WTC11 (cell line): ENCODE data around the gene SERTAD4. TPM values are rescaled to one million over a fixed set of nuclear protein-coding genes. Genes with fewer than 3 reads are reported as not detected.

Experiments
- ATAC-seq: fragments of 200-7000 bp; cut with Tn5 transposase; 2 replicates; pipeline ENCODE4 v1.10.0; 2021; ENCODE audit warnings: mild to moderate bottlenecking, moderate library complexity
- CTCF ChIA-PET: fragments of 300-600 bp; sonication (Branson Sonifier 250); formaldehyde crosslinking; loops from one replicate; lab custom pipeline; 2021; ENCODE audit warnings: antibody characterized with exemption; lab: Charles Lee
- POLR2A ChIA-PET: fragments of 350-600 bp; sonication (Branson Sonifier 250); formaldehyde crosslinking; loops from one replicate; lab custom pipeline; 2021; ENCODE audit warnings: antibody characterized with exemption; lab: Charles Lee
- DNase-seq: peaks from one replicate; pipeline ENCODE4 v3.0.0; 2021; ENCODE audit warnings: low spot score
- H3K27ac Mint-ChIP-seq: 2 replicates; pipeline ENCODE4 v1.8.0; 2021; ENCODE audit warnings: mixed read lengths
- H3K27me3 Mint-ChIP-seq: 2 replicates; pipeline ENCODE4 v1.8.0; 2021; ENCODE audit warnings: low read depth, mild to moderate bottlenecking, moderate library complexity, mixed read lengths
- H3K36me3 Mint-ChIP-seq: 2 replicates; pipeline ENCODE4 v1.8.0; 2021; ENCODE audit warnings: mixed read lengths
- H3K4me1 Mint-ChIP-seq: 2 replicates; pipeline ENCODE4 v1.8.0; 2022; ENCODE audit warnings: mixed read lengths
- H3K4me3 Mint-ChIP-seq: 2 replicates; pipeline ENCODE4 v1.8.0; 2021; ENCODE audit warnings: mild to moderate bottlenecking, moderate library complexity, mixed read lengths
- H3K9me3 Mint-ChIP-seq: 2 replicates; pipeline ENCODE4 v1.8.0; 2021; ENCODE audit warnings: mixed read lengths
- AR ChIP-seq: fragments of 250-450 bp; sonication (Bioruptor Pico); IDR thresholded peaks from 2 replicates; pipeline ENCODE4 v1.9.0; 2021; ENCODE audit warnings: mild to moderate bottlenecking
- ATF1 ChIP-seq: sonication (generic); formaldehyde crosslinking; IDR thresholded peaks from 2 replicates; pipeline ENCODE4 v1.8.1; 2023; ENCODE audit warnings: mild to moderate bottlenecking, moderate library complexity, missing genetic modification reagents
- ATF2 ChIP-seq: sonication (generic); formaldehyde crosslinking; IDR thresholded peaks from 2 replicates; pipeline ENCODE4 v1.8.1; 2022; ENCODE audit warnings: low read depth, missing genetic modification reagents, borderline replicate concordance
- CBFB ChIP-seq: sonication (generic); formaldehyde crosslinking; IDR thresholded peaks from 2 replicates; pipeline ENCODE4 v1.8.1; 2022; ENCODE audit warnings: mild to moderate bottlenecking, low read depth, missing genetic modification reagents
- CDX4 ChIP-seq: fragments of 250-450 bp; sonication (Bioruptor Pico); IDR thresholded peaks from 2 replicates; pipeline ENCODE4 v1.9.0; 2021; ENCODE audit warnings: moderate library complexity, mild to moderate bottlenecking, inconsistent platforms, borderline replicate concordance
- E2F5 ChIP-seq: sonication (generic); formaldehyde crosslinking; IDR thresholded peaks from 2 replicates; pipeline ENCODE4 v1.8.1; 2022; ENCODE audit warnings: mild to moderate bottlenecking, moderate library complexity, missing genetic modification reagents
- HMGXB4 ChIP-seq: sonication (generic); formaldehyde crosslinking; IDR thresholded peaks from 2 replicates; pipeline ENCODE4 v1.8.1; 2023; ENCODE audit warnings: mild to moderate bottlenecking, moderate library complexity, missing genetic modification reagents
- KAT7 ChIP-seq: sonication (generic); formaldehyde crosslinking; IDR thresholded peaks from 2 replicates; pipeline ENCODE4 v1.8.1; 2023; ENCODE audit warnings: missing genetic modification reagents, mild to moderate bottlenecking, borderline replicate concordance
- MLX ChIP-seq: sonication (generic); formaldehyde crosslinking; IDR thresholded peaks from 2 replicates; pipeline ENCODE4 v1.8.1; 2023; ENCODE audit warnings: mild to moderate bottlenecking, missing genetic modification reagents, moderate library complexity
- NR1H2 ChIP-seq: sonication (generic); formaldehyde crosslinking; IDR thresholded peaks from 2 replicates; pipeline ENCODE4 v1.9.0; 2021; ENCODE audit warnings: mild to moderate bottlenecking, moderate library complexity, missing genetic modification reagents
- NR2C2 ChIP-seq: sonication (generic); formaldehyde crosslinking; IDR thresholded peaks from 2 replicates; pipeline ENCODE4 v1.8.0; 2022; ENCODE audit warnings: mild to moderate bottlenecking, missing genetic modification reagents
- NR3C1 ChIP-seq: sonication (generic); formaldehyde crosslinking; conservative IDR thresholded peaks from 2 replicates; pipeline ENCODE4 v1.8.1; 2023; ENCODE audit warnings: low read depth, mild to moderate bottlenecking, missing genetic modification reagents
- PRRX2 ChIP-seq: fragments of 250-450 bp; sonication (Bioruptor Pico); IDR thresholded peaks from 2 replicates; pipeline ENCODE4 v1.8.0; 2021; ENCODE audit warnings: mild to moderate bottlenecking
- ZBTB43 ChIP-seq: sonication (generic); formaldehyde crosslinking; IDR thresholded peaks from 2 replicates; pipeline ENCODE4 v1.8.1; 2023; ENCODE audit warnings: mild to moderate bottlenecking, missing genetic modification reagents
- ZMAT4 ChIP-seq: fragments of 250-450 bp; sonication (Bioruptor Pico); IDR thresholded peaks from 2 replicates; pipeline ENCODE4 v1.9.0; 2021; ENCODE audit warnings: mild to moderate bottlenecking
- ZNF219 ChIP-seq: sonication (generic); formaldehyde crosslinking; IDR thresholded peaks from 2 replicates; pipeline ENCODE4 v1.8.0; 2023; ENCODE audit warnings: missing genetic modification reagents, mild to moderate bottlenecking, borderline replicate concordance
- ZNF396 ChIP-seq: fragments of 250-450 bp; sonication (Bioruptor Pico); IDR thresholded peaks from 2 replicates; pipeline ENCODE4 v1.8.0; 2021; ENCODE audit warnings: mild to moderate bottlenecking, moderate library complexity, borderline replicate concordance
- ZNF416 ChIP-seq: fragments of 250-450 bp; sonication (Bioruptor Pico); IDR thresholded peaks from 2 replicates; pipeline ENCODE4 v1.9.0; 2021; ENCODE audit warnings: mild to moderate bottlenecking, inconsistent platforms
- ZNF512 ChIP-seq: sonication (generic); formaldehyde crosslinking; IDR thresholded peaks from 2 replicates; pipeline ENCODE4 v1.8.1; 2022; ENCODE audit warnings: missing genetic modification reagents, borderline replicate concordance
- ZNF671 ChIP-seq: fragments of 250-450 bp; sonication (Bioruptor Pico); IDR thresholded peaks from 2 replicates; pipeline ENCODE4 v1.8.0; 2021; ENCODE audit warnings: mild to moderate bottlenecking
- total RNA-seq: library from RNA; stranded (reverse); gene quantifications from 3 replicates; pipeline ENCODE4 v1.2.3, GENCODE V29; 2021

The SERTAD4 gene
- total RNA-seq, 1 experiment from 2014 or later = 4.6 TPM

GRCh38 chr1:210272666-210273065 lies 40.1 kb downstream of the SERTAD4 start:
- peak; percentile 95 for ATAC-seq
- CTCF ChIA-PET = interaction anchor here (0.8 to 2.5 kb wide), 3 partner anchors 20 to 35 kb away, joined by 3 to 10 read pairs (median 4); no protein-coding TSS in a partner anchor
- H3K4me3 Mint-ChIP-seq = no peak overlapping the region
- POLR2A ChIA-PET = interaction anchor here (0.6 to 1.1 kb wide), 2 partner anchors 20 to 41 kb away, joined by 3 to 4 read pairs; no protein-coding TSS in a partner anchor
- H3K36me3 Mint-ChIP-seq = no peaks in the 10 kb centered on the region
- DNase-seq = peak; percentile 71
- TF ChIP-seq PRRX2 = no peak
- TF ChIP-seq ZNF219 (CRISPR knock-in tag) = no peak
- no peak for TF ChIP-seq KAT7 (CRISPR knock-in tag)
- TF ChIP-seq E2F5 (CRISPR knock-in tag) = no peak
- no peak for TF ChIP-seq HMGXB4 (CRISPR knock-in tag)
- no peak for TF ChIP-seq ZNF396 (CRISPR knock-in tag)
- no peak for TF ChIP-seq MLX (CRISPR knock-in tag)
- TF ChIP-seq AR (CRISPR knock-in tag) = no peak
- TF ChIP-seq NR3C1 = no peak
- no peak for TF ChIP-seq ZNF671 (CRISPR knock-in tag)
- H3K27ac Mint-ChIP-seq = peak overlapping the region; percentile 71; the same call in 1 of the 2 replicates
- H3K4me1 Mint-ChIP-seq = peaks cover 29% of the 10 kb centered on the region
- peaks cover 2% of the 10 kb centered on the region; the same call in 1 of the 2 replicates for H3K27me3 Mint-ChIP-seq
- no peaks in the 10 kb centered on the region for H3K9me3 Mint-ChIP-seq

GRCh38 chr1:210280221-210280620 lies 47.6 kb downstream of the SERTAD4 start:
- CTCF ChIA-PET = no interaction called here
- TF ChIP-seq CDX4 (CRISPR knock-in tag) = no peak
- no peak for TF ChIP-seq NR1H2 (CRISPR knock-in tag)
- no peak for TF ChIP-seq ATF1 (CRISPR knock-in tag)
- TF ChIP-seq NR2C2 = no peak
- no peak for TF ChIP-seq ZBTB43 (CRISPR knock-in tag)
- TF ChIP-seq ZMAT4 (CRISPR knock-in tag) = no peak
- no peak for TF ChIP-seq ZNF416
- TF ChIP-seq ATF2 (CRISPR knock-in tag) = no peak
- no peak for TF ChIP-seq ZNF512 (CRISPR knock-in tag)
- no peak for TF ChIP-seq CBFB (CRISPR knock-in tag)
- TF ChIP-seq, all 79 proteins: peak for 0
- DNase-seq (no peak), ATAC-seq (no peak)
- peaks cover 20% of the 10 kb centered on the region for H3K27me3 Mint-ChIP-seq
- POLR2A ChIA-PET = no interaction called here
- no peak overlapping the region for H3K4me3 Mint-ChIP-seq
- H3K27ac Mint-ChIP-seq = no peak overlapping the region
- peaks cover 27% of the 10 kb centered on the region for H3K36me3 Mint-ChIP-seq
- H3K4me1 Mint-ChIP-seq = peaks cover 4% of the 10 kb centered on the region; the same call in 1 of the 2 replicates
- H3K9me3 Mint-ChIP-seq = peaks cover 43% of the 10 kb centered on the region
